Hematopoietic multipotent progenitor cell treated with erythropoietin and hydrocortisone succinate and interleukin-3 and kit ligand, for 15 days (in vitro differentiated cells): ENCODE data around the gene SRA1.
"Not testable (repeated sequence)": the region's sequence is repeated elsewhere in the genome, so short reads cannot be mapped to it uniquely, and the experiment has no call there.

Experiments used
- DNase-seq: peaks from one replicate; pipeline ENCODE4 v3.0.0-alpha.2; 2015; ENCODE audit warnings: low spot score

SRA1 gene

DNA sequence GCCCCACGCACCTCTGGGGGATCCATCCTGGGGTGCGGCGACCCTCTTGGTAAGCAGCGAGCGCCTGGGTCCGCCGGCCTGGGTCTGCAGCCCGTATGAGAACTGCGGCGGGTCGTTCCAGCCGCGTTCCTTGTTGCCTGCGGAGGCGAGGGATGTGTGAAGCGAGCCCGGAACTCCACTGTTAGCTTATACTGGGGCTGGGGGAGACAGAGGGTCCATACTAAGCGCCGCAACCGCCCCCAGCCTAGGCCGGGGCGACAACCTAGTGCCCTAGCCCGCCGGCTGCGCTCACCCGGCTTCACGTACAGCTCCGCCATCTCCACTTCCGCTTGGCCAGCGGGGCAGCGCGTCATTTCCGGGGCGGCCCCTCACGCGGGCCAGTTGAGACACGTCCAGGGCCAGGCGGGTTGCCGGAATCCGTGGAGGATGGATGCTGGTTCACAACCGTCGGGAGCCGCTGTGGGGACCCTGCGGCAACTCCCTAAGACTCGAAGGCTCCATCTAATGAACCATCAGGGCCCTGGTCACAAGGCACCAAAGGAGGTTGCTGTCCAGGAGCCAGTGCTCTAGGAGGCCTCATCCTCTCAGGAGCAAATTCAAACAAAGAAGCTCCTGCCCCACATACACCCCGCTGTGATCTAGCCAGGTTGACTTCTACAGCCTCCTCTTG, at the start of gene SRA1:
Gene SRA1 (minus strand): TSS at position 338 of the 670 bp plus-strand sequence. CDS start 21 bp downstream, at position 317.
- DNase-seq = peak; percentile 91

DNA sequence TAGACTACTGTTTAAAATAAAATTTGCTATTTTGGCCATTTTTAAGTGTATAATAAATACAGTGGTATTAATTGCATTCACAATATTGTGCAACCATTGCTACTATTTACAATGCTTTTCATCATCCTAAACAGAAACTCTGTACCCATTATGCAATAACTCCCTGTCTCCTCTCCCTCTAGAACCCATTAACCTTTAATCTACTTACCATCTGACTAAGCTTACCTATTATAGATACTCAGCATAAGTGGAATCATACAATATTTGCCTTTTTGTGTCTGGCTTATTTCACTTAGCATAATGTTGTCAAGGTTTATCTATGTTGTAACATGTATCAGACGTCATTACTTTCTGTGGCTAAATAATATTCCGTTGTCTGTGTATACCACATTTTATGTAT, 49.8 kb upstream of the SRA1 start:
- no peak for DNase-seq

DNA sequence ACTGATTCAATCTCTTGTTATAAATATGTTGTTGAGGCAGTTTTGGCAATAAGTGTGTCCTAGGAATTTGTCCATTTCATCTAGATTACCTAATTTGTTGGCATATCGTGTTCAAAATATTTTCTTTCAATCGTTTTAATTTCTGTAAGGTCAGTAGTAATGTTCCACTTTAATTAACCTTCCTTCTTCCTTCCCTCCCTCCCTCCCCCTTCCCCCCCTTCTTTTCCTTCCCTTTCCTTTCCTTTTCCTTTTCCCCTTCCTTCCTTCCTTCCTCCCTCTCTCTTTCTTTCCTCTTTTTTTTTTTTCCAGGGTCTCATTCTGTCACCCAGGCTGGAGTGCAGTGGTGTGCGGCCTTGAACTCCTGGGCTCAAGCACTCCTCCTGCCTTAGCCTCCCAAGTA, 48.6 kb upstream of the SRA1 start:
- no peak for DNase-seq

DNA sequence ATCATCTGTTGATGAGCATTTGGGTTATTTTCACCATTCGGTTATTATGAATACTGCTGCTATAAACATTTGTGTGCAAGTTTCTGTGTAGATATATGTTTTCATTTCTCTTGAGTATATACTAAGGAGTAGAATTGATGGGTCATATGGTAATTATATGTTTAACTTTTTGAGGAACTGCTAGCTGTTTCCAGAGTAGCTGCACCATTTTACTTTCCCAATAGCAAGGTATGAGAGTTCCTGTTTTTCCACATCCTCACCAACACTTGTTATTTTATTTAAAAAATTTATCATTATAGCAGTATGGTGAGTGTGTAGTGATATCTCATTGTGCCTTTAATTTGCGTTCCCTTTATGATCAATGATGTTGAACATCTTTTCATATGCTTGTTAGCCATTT, 46.5 kb upstream of the SRA1 start:
- no peak for DNase-seq

DNA sequence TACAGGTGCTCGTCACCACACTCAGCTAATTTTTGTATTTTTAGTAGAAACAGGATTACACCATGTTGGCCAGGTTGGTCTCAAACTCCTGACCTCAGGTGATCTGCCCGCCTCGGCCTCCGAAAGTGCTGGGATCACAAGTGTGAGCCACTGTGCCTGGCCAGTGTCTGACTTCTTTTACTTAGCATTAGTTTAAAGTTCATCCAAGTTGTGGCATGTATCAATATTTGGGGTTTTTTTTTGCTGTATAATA, 46.1 kb upstream of the SRA1 start:
- not testable (repeated sequence) for DNase-seq

DNA sequence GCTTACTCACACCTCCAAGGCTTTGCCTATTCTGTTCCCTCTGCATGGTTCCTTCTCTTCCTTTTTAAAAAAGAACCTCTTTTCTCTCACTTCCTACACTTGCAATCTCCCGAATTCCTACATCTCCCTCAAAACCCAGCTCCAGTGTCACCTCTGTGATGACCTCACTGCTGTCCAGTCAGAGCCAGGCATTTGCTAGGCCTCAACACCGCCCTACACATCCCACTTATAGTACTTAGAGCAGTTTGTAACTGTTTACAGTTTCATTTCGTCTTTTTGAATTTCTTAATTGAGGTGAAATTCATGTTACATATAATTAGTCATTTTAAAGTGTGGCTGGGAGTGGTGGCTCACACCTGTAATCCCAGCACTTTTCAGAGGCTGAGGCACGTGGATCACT, 44.9 kb upstream of the SRA1 start:
- DNase-seq = no peak

DNA sequence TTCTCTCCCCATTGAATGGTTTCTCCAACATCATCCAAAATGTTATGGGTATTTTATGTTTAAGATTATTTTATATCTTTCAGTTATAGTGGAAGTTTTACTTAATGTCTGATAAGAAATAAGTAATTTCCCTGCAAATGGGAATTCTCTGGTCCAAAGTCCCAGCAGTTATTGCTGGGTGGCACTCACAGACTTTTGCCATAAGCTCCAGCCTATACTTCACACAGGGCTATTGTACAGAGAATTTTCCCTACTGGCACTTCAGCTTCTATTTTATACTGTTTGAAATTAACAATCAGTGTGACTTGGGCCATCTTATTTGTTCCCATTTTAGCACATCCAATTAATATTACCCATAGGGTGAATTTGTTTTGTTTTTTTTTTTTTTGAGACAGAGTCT, 42.8 kb upstream of the SRA1 start:
- no peak for DNase-seq

DNA sequence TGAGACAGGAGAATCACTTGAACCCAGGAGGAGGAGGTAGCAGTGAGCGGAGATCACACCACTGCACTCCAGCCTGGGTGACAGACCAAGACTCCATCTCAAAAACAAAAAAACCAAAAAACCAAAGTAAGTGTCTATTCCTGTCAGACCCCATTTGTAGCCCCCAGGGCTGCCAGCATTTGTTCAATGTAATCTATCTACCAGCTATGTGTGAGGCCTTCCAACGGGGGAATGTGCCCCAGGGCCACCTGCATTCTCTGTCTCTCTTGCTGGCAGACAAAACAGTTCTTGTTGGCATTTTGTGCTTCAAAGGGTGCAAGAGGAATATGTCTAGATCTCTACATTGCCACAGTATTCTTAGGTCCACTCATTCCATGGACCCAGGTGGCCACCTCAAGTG, 41.6 kb upstream of the SRA1 start:
- DNase-seq = no peak

DNA sequence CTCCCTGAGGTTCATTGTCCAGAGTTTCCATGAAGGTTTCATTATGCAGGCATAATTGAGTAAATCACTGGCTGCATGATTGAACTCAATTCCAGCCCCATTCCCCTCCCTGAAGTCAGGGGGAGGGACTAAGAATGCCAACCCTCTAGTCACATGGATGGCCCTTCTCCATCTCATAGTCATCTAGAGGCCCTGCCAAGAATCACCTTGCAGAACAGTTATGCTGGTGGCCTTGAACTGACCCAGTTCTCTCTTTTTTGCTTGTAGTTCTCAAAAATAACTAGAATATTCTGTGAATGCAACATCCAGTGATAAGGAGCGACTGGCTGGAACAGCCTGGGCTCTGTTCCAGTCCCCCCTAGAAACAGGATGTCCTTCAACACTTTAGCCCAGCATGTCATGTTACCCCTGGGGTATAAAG, 39.1 kb upstream of the SRA1 start:
- DNase-seq = no peak

DNA sequence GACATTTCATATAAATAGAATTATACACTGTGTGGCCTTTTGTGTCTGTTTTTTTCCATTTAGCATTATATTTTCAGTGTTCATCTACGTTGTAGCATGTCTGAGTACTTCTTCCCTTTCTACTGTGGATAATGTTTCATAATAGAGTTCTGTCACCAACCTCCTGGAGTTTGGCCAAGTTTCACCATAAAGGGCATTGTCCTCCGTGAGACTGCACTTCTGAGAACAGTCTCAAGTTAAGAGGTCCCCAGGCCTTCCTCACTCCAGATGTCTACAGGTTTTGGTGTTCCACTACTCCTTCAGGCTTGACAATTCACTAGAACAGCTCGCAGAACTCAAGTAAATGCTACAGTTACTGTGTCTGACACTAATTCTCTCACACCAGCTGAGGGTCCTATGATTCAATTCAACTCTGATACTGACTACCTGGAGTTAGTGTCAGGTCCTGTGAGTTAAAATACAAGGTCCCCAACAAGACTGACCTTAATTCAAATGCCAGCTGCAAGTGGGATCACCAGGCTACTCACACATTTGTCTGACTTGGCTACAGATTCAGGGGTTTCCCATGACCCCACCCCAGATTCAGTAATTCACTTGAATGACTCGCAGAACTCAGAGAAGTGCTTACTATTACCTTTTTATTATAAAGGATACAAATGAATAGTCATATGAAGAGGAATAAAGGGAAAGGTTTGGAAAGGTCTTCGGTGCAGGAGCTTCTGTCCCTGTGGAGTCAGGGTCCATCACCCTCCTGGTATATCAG, 38.4 kb upstream of the SRA1 start:
- no peak for DNase-seq

DNA sequence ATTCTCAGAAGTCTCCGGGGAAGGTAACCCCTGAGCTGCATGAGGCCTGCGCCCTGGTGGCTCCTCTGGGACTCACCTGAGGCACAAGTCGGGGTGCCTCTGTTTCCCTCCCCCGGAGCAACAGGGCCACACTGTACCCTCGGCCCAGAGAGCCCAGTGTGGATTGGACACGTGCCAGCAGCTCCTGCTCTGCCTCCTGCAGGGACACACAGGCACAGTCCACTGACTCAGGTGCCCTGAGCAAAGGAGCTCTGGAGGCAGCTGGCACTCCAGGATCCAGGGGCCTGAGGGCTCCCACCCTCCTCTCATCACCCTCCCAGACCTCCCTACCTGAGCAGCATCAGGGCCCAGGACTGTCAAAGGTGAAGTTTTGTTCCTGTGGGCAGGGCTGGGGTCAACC, 36.9 kb upstream of the SRA1 start:
- no peak for DNase-seq

DNA sequence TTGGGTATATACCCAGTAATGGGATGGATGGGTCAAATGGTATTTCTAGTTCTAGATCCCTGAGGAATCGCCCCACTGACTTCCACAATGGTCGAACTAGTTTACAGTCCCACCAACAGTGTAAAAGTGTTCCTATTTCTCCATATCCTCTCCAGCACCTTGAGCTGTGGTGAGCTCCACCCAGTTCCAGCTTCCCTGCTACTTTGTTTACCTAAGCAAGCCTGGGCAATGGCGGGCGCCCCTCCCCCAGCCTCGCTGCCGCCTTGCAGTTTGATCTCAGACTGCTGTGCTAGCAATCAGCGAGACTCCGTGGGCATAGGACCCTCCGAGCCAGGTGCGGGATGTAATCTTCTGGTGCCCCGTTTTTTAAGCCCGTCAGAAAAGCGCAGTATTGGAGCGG, 35.8 kb upstream of the SRA1 start:
- not testable (repeated sequence) for DNase-seq

DNA sequence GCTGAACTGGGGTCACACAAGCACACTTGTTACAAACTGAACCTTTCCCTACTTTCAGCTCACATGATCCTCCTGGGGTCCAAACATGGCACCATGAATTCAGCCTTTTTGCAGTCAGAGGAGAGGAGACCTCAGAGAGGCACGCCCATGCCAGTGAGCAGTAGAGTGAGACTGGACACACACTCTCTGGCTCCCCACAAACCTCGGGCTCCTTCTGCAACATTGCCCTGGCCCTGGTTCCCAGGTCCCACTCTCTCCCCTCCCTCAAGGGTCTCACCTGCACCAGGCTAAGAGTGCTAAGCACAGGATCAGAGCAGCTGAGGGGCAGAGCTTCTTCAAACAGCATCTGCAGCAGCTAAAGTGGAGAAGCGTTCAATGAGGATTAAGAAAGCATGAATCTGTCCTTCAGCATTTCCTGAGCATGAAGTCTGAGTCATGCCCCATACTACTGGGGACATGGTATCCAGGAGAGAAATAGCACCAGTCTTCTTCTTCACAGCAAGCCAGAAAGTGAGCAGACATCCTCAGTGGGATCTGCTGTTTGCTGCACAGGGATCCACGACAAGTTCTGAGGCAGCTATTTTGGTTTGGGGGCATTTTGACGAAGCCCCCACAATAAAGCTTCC, 34.6 kb upstream of the SRA1 start:
- no peak for DNase-seq

DNA sequence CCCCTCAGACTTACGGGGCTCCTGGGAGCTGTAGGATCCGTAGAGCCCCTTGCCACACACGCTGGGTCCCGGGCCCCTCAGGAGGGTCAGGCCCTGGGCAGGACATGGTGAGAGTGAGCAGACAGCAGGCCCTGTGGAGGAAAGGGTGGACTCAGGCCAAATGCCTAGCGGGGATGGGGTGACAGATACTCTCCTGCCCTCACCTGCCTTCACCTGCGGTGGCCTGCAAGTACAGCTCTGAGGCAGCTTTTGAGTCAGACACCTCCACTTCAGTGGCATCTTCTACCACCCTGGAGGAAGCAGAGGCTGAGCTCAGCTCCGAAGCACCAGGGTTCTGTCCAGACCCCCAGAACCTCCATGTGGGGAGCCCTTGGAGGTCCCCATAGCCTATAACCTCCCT, 33.6 kb upstream of the SRA1 start:
- no peak for DNase-seq

DNA sequence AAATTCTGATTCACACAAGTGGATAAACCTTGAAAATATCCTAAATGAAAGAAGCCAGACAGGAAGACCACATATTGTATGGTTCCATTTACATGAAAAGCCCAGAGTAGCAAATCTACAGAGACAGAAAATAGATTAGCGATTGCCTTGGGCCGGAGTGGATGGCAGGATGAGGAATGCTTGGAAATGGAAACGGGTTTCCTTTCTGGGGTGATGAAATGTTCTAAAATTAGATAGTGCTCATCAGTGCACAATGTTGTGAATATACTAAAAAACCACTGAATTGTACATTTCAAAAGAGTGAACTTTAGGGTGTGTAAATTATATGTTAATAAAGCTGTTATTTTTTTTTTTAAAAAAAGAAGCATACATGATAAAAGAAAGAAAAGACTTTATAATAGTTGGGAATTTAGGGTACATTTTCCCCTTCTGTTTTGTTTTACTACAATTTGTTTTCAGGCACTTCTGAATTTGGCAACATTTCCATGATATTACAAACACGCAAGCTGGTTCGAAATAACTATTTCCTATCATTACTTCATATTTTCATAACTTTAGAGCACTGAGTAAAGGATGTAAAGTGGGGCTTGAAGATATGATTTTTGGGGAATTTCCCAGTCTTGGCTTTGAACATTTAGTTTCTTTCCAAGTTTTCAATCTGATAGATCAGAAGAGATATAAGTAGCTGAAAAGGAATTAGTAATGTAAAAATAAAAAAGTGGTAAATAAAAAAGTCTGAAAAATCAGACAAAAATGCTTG, 31.2 kb upstream of the SRA1 start:
- DNase-seq = no peak

DNA sequence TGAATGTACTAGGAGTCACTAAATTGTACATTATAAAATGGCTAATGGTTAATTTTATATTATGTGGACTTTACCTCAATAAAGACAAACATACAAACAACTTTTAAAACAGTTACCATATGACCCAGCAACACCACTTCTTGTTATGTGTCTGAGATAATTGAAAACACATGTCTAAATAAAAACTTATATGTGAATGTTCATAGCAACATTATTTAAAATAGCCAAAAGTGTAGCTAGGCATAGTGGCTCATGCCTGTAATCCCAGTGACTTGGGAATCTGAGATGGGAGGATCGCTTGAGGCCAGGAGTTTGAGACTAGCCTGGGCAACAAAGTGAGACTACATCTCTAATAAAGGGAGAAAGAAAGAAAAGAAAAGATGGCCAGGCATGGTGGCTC, 30.2 kb upstream of the SRA1 start:
- no peak for DNase-seq

DNA sequence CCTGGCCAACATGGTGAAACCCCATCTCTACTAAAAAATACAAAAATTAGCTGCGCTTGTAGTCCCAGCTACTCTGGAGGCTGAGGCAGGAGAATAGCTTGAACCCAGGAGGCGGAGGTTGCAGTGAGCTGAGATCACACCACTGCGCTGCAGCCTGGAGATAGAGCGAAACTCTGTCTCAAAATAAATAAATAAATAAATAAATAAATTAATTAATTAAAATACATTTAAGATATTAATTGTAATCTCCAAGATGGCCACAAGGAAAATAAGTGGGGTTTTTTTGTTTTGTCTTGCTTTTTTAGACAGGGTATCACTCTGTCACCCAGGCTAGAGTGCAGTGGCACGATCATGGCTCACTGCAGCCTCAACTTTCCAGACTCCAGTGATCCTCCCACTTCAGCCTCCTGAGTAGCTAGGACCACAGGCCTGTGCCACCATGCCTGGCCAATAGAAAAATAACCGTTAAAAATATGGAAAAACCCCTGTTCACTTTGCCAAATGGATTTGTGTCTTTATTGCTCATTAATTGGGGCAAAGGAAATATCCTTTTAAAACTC, 22.0 kb upstream of the SRA1 start:
- not testable (repeated sequence) for DNase-seq

DNA sequence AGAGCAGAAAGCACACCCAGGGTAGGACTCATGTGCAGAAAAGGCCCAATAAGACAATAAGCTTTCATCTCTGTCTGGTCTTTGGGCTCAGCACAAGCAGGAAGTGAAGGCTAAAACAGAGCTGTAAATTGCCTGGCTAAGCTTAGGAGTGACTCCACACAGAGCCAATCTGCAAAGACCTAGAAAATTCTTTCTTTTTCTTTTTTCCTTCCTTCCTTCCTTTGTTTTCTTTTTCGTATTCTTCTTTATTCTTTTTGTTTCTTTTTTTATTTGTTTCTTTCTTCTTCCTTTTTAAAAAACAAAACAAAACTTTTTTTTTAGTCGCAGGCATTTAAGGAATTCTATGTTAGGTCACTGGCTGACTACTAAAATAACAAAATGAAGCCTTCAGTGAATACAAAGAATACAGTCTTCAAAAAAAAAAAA, 19.5 kb upstream of the SRA1 start:
- no peak for DNase-seq

DNA sequence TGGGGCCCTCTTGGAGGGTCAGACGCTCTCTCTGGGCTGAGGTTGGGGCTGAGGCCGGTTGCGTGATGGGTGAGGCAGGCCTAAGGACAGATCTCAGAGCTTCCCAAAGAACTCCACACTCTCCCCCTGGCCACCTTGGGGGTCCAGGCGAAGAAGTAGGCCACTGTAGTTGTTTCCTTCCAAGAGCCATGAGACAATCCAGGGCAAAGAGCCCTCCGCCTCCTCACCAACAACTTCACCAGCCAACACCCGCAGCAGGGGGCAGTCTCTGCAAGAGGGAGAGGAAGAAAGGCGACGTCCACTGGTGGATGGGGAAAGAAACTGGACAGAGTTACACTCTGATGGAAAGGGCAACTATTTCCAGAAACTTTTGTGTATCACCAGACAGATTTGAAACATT, 18.0 kb upstream of the SRA1 start:
- peak; percentile 36 for DNase-seq

DNA sequence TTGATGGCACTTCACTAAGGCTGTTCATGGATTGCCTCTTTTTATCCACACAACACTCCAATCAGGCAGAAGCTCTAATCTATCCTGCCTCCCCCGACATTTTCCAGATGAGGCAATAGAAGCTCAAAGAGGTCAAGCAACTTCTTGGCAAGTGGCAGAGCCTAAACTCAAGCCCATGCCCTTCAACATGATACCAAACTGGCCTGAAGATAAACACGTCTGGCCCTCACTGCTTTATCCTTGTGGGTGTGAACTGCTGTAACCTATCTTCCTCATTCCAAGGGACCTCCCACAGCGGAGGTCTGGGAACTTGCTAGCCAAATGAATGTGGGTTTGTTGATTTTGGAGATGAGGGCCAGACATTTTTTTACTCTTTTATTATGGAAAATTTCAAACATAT, 16.9 kb upstream of the SRA1 start:
- no peak for DNase-seq

DNA sequence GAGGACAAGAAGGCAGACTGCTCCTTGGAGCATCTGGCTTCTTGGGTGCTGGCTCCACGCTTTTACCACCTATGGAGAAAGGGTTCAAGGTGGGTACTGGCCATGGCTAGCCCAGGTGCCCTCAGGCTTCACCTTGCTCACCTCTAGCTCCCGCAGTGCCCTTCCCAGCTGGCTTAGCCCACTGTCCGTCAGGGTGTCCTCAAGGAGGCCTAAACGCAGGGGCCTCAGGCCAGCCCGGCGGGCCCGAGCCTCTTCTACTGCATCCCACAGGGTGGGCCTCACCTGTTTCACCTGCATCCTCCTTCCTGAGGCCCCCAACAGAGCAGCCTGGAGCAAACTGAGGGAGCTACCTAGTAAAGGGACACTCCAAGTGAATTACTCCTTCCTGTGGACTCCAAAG, 16.4 kb upstream of the SRA1 start:
- no peak for DNase-seq

DNA sequence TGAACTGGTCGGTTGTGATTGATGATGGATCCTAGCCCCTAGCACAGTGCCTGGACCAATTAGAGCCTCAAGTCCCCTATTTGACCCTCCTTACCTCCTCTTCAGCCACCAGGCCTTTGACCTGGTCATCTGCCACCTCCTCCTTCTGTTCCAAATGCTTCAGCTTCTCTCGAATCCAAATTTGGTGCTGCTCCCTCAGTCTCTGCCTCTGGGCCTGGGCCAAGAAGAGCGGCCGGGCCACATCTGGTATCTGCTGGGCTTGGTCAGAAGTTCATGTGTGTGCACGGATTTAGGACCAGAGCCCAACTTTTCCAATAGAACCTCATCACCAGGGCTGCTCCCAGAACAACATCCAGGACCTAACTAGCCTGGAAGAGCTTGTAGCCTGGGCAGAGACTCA, 13.8 kb upstream of the SRA1 start:
- no peak for DNase-seq

DNA sequence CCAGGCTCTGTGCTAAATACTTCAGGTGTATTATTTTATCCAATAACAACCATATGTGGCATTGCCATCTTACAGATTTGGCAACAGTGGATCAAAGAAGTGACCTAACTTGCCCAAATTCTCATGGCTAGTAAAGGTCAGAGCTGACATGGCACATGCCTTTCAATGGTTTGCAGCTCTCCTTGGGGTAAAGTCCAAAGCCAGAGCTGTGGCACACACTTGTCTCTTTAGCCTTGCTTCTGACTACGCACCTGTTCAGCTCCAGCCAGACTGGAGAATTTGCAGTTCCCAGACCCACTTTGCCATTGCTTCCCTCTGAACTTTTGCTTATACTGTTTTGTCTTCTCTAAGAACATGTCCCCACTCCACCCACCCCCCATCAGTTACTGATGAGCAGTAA, 13.2 kb upstream of the SRA1 start:
- DNase-seq = no peak
